ENCODE measurements around the gene PHETA1. TPM values are rescaled to one million over a fixed set of nuclear protein-coding genes. Genes with fewer than 3 reads are reported as not detected.
"Not testable (repeated sequence)": the region's sequence is repeated elsewhere in the genome, so short reads cannot be mapped to it uniquely, and the experiment has no call there.

PHETA1 gene
- total RNA-seq, 5 donors from 2014 or later (not counting 1 experiment from before 2014, with no cell fraction given), result 1.4 to 6.2 (median 5.4) TPM

DNA sequence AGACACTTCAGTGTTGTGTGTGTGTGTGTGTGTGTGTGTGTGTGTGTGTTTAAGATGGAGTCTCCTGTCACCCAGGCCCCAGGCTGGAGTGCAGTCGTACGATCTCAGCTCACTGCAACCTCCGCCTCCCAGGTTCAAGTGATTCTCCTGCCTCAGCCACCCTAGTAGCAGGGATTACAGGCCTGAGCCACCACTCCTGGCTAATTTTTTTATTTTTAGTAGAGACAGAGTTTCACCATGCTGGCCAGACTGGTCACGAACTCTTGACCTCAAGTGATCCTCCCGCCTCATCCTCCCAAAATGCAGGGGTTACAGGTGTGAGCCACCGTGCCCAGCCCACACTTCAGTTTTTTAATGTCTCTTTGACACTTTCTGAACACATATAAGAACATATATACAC is 32.5 kb downstream of the PHETA1 start:
- H3K4me1 Mint-ChIP-seq; H3K27ac ChIP-seq (ENCODE audit: low read length); DNase-seq; H3K27me3 Mint-ChIP-seq; H3K27ac Mint-ChIP-seq; H3K9me3 ChIP-seq; H3K4me1 ChIP-seq (ENCODE audit: control insufficient read depth in 1 of 2, extremely low read depth in 1 of 2, insufficient read depth in 2 of 2, low read length in 2 of 2); POLR2A ChIA-PET; H3K36me3 Mint-ChIP-seq; H3K36me3 ChIP-seq (ENCODE audit: control insufficient read depth in 2 of 2, extremely low read depth in 1 of 2, insufficient read depth in 1 of 2, low read length in 1 of 2); CTCF ChIA-PET; ATAC-seq (replicated peaks in 1 of 4); H3K4me3 ChIP-seq (ENCODE audit: control insufficient read depth in 1 of 2, extremely low read depth in 1 of 2, low read length in 1 of 2); H3K9me3 Mint-ChIP-seq; H3K4me3 Mint-ChIP-seq: not testable (repeated sequence)
- WGBS (ENCODE audit: insufficient coverage), result 72% methylated on average over 3 of the region's 6 CpGs
- H3K27me3 ChIP-seq (replicated peaks in 1 of 2; ENCODE audit: control insufficient read depth in 2 of 2, extremely low read depth in 1 of 2, insufficient read depth in 2 of 2, low read length in 1 of 2), result peaks cover 0 to 13% of the 10 kb centered on the region in 2 experiments

DNA sequence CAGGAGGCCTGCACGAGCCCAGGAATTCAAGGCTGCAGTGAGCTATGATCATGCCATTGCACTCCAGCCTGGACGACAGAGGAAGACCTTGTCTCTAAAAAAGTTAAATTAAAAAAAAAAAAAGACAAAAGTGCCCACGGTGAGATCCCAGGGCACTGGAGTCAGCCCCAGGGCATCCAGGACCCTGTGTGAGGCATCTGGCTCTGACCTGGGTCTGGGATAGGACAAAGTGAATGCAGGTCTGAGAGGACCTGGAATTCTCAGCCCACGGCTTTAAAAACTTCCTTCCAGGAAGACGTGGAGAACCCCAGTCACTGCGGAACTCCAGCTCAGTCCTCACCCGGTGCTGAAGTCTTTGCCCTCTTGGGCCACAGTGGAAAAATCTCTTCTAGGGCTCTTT is 33.1 kb downstream of the PHETA1 start:
- no peak overlapping the region for H3K4me3 ChIP-seq (ENCODE audit: control insufficient read depth in 1 of 2, extremely low read depth in 1 of 2, low read length in 1 of 2)
- H3K36me3 ChIP-seq (ENCODE audit: control insufficient read depth in 2 of 2, extremely low read depth in 1 of 2, insufficient read depth in 1 of 2, low read length in 1 of 2), result no peaks in the 10 kb centered on the region
- POLR2A ChIA-PET, result no interaction called here
- H3K27me3 ChIP-seq (replicated peaks in 1 of 2; ENCODE audit: control insufficient read depth in 2 of 2, extremely low read depth in 1 of 2, insufficient read depth in 2 of 2, low read length in 1 of 2), result peaks cover 0 to 15% of the 10 kb centered on the region in 2 experiments
- H3K4me1 ChIP-seq (ENCODE audit: control insufficient read depth in 1 of 2, extremely low read depth in 1 of 2, insufficient read depth in 2 of 2, low read length in 2 of 2), result no peaks in the 10 kb centered on the region
- H3K27ac ChIP-seq (ENCODE audit: low read length), result no peak overlapping the region
- CTCF ChIA-PET, result interaction anchor here in 1 of 2 donors (0.7 kb wide), 1 partner anchor 264 kb away, joined by 3 read pairs; the partner anchor contains the start of gene ATXN2
- H3K27ac Mint-ChIP-seq, result no peak overlapping the region
- no peaks in the 10 kb centered on the region for H3K36me3 Mint-ChIP-seq
- H3K4me3 Mint-ChIP-seq, result no peak overlapping the region
- no peaks in the 10 kb centered on the region for H3K9me3 Mint-ChIP-seq
- H3K4me1 Mint-ChIP-seq, result peaks cover 0 to 2% (median 0%) of the 10 kb centered on the region in 3 donors
- ATAC-seq (replicated peaks in 1 of 4), result no peak
- DNase-seq, result no peak
- peaks cover 0 to 5% of the 10 kb centered on the region in 2 donors for H3K27me3 Mint-ChIP-seq
- H3K9me3 ChIP-seq, result no peaks in the 10 kb centered on the region
- 76% methylated on average over 5 of the region's 7 CpGs for WGBS (ENCODE audit: insufficient coverage)

DNA sequence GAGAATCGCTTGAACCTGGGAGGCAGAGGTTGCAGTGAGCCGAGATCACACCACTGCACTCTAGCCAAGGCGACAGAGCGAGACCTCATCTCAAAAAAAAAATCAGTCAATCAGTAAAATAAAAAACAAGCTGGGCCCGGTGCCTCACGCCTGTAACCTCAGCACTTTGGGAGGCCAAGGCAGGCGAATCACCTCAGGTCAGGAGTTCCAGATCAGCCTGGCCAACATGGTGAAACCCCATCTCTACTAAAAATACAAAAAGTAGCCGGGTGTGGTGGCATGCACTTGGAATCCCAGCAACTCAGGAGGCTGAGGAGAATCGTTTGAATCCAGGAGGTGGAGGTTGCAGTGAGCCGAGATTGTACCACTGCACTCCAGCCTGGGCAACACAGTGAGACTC is 33.6 kb downstream of the PHETA1 start:
- CTCF ChIA-PET, result interaction anchor here in 1 of 2 donors (0.7 kb wide), 1 partner anchor 264 kb away, joined by 3 read pairs; the partner anchor contains the start of gene ATXN2
- H3K4me3 ChIP-seq (ENCODE audit: control insufficient read depth in 1 of 2, extremely low read depth in 1 of 2, low read length in 1 of 2); H3K27me3 Mint-ChIP-seq; H3K4me3 Mint-ChIP-seq; H3K4me1 Mint-ChIP-seq; H3K27ac ChIP-seq (ENCODE audit: low read length); DNase-seq; ATAC-seq (replicated peaks in 1 of 4); H3K9me3 Mint-ChIP-seq; POLR2A ChIA-PET; H3K27ac Mint-ChIP-seq; H3K36me3 Mint-ChIP-seq; H3K9me3 ChIP-seq; H3K4me1 ChIP-seq (ENCODE audit: control insufficient read depth in 1 of 2, extremely low read depth in 1 of 2, insufficient read depth in 2 of 2, low read length in 2 of 2); H3K36me3 ChIP-seq (ENCODE audit: control insufficient read depth in 2 of 2, extremely low read depth in 1 of 2, insufficient read depth in 1 of 2, low read length in 1 of 2): not testable (repeated sequence)
- no CpG with 5 or more reads among the region's 10 CpGs for whole genome bisulfite sequencing (ENCODE audit: insufficient coverage)
- H3K27me3 ChIP-seq (replicated peaks in 1 of 2; ENCODE audit: control insufficient read depth in 2 of 2, extremely low read depth in 1 of 2, insufficient read depth in 2 of 2, low read length in 1 of 2), result peaks cover 0 to 15% of the 10 kb centered on the region in 2 experiments

DNA sequence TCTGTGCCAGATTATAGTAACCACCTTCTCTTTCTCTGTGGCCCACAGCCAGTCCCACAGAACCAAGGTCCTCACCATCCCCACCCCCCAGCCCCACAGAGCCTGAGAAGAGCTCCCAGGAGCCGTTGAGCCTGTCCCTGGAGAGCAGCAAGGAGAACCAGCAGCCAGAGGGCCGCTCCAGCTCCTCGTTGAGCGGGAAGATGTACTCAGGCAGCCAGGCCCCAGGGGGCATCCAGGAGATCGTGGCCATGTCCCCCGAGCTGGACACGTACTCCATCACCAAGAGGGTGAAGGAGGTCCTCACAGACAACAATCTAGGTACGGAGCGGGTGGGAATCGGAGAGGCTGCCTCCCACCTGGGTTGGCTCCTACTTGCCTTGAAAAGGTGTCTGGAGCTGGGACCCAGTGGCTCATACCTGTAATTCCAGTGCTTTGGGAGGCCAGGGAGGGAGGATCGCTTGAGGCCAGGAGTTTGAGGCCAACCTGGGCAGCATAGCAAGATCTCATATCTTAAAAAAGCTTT is 34.4 kb downstream of the PHETA1 start:
- Histone ChIP-seq H3K4me1 (ENCODE audit: control insufficient read depth in 1 of 2, extremely low read depth in 1 of 2, insufficient read depth in 2 of 2, low read length in 2 of 2) (no peaks in the 10 kb centered on the region), H3K9me3 (no peaks in the 10 kb centered on the region), H3K36me3 (ENCODE audit: control insufficient read depth in 2 of 2, extremely low read depth in 1 of 2, insufficient read depth in 1 of 2, low read length in 1 of 2) (no peaks in the 10 kb centered on the region), H3K4me3 (ENCODE audit: control insufficient read depth in 1 of 2, extremely low read depth in 1 of 2, low read length in 1 of 2) (no peak overlapping the region), H3K27me3 (replicated peaks in 1 of 2; ENCODE audit: control insufficient read depth in 2 of 2, extremely low read depth in 1 of 2, insufficient read depth in 2 of 2, low read length in 1 of 2) (peaks cover 0 to 23% of the 10 kb centered on the region in 2 experiments), H3K27ac (ENCODE audit: low read length) (no peak overlapping the region)
- DNase-seq (no peak), ATAC-seq (replicated peaks in 1 of 4) (no peak)
- no peak overlapping the region for H3K4me3 Mint-ChIP-seq
- WGBS (ENCODE audit: insufficient coverage), result 87% methylated on average over 10 of the region's 11 CpGs
- H3K4me1 Mint-ChIP-seq, result peaks cover 0 to 3% (median 0%) of the 10 kb centered on the region in 3 donors
- H3K36me3 Mint-ChIP-seq, result no peaks in the 10 kb centered on the region
- no peaks in the 10 kb centered on the region for H3K9me3 Mint-ChIP-seq
- ChIA-PET CTCF (interaction anchor here in 1 of 2 donors (0.6 kb wide), 2 partner anchors 519 to 1263 kb away, joined by 4 to 7 read pairs; no protein-coding TSS in a partner anchor), POLR2A (no interaction called here)
- H3K27me3 Mint-ChIP-seq, result peaks cover 0 to 5% of the 10 kb centered on the region in 2 donors
- H3K27ac Mint-ChIP-seq, result no peak overlapping the region

DNA sequence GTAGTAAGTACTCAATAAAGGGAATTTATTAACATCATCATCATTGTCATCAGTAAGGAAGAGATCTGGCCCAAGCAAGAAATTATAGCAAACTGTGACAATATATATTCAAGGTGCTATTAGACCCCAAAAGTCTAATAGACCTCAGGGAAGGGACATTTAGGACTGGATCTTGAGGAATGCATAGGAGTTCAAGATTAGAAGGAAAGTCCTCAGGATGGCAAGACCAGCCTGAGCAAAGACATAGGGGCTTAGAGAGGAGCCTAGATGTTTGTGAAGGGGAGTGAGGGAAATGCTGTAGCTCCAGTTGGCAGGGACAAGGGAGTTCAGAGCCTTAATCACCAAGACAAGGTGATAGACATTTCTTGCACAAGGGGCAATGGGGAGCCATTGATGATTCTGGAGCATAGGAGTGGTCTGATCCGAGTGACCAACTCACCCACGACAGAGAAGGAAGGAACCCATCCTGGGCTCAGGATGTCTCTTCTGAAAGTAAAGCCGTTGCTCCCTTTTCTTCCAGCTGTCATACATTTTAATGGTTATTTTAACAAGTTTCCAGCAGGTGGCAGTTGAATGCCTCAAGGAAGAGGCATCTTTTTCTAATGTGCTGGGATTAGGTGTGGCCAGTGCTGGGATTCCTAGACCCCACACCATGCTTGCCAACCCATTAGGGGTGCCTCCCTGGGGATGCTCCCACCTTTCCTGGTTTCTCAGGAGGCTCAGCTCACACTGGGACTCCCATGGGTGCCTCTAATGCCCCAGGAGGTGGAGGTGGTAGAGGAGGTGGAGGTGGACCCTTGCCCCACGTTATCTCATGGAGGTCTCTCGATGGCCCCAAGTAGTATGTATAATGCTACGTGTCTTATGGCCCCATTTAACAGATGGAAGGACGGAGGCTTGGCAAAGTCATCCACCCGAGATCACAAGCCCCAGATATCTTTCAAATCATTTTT is 37.8 kb downstream of the PHETA1 start:
- POLR2A ChIA-PET, result no interaction called here
- Histone ChIP-seq H3K36me3 (ENCODE audit: control insufficient read depth in 2 of 2, extremely low read depth in 1 of 2, insufficient read depth in 1 of 2, low read length in 1 of 2) (no peaks in the 10 kb centered on the region), H3K27me3 (replicated peaks in 1 of 2; ENCODE audit: control insufficient read depth in 2 of 2, extremely low read depth in 1 of 2, insufficient read depth in 2 of 2, low read length in 1 of 2) (peaks cover 0 to 25% of the 10 kb centered on the region in 2 experiments), H3K27ac (ENCODE audit: low read length) (no peak overlapping the region), H3K9me3 (no peaks in the 10 kb centered on the region), H3K4me3 (ENCODE audit: control insufficient read depth in 1 of 2, extremely low read depth in 1 of 2, low read length in 1 of 2) (no peak overlapping the region), H3K4me1 (ENCODE audit: control insufficient read depth in 1 of 2, extremely low read depth in 1 of 2, insufficient read depth in 2 of 2, low read length in 2 of 2) (no peaks in the 10 kb centered on the region)
- Mint-ChIP-seq H3K4me3 (no peak overlapping the region), H3K27me3 (peaks cover 0 to 5% of the 10 kb centered on the region in 2 donors), H3K4me1 (peaks cover 0 to 3% (median 0%) of the 10 kb centered on the region in 3 donors), H3K27ac (no peak overlapping the region), H3K9me3 (no peaks in the 10 kb centered on the region), H3K36me3 (no peaks in the 10 kb centered on the region)
- ATAC-seq (replicated peaks in 1 of 4) (peak in 1 of 4 experiments; percentile 41), DNase-seq (peak in 1 of 35 experiments; percentile 29)
- CTCF ChIA-PET, result interaction anchor here in 1 of 2 donors (0.8 to 0.9 kb wide), 2 partner anchors 120 to 482 kb away, joined by 3 to 4 read pairs; no protein-coding TSS in a partner anchor
- WGBS (ENCODE audit: insufficient coverage), result no CpG with 5 or more reads among the region's 8 CpGs

DNA sequence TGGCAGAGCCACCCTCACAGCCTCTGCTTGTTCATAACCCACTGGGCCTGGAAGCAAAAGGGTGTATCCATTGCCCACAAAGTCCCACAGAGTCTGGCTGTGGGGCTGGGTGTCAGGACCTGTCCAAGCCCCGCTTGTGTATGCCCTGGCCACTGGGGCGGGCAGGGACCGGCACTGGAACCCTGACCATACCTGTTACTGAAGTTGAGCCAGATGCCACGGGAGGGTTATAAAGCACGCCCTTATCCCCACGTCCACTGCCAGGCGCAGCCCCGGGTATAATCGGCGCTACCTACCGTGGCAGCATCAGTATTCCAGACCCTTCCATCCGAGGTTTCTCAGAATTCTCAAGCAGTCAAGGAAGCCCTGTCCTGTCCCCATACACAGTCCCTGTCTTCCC is 40.8 kb downstream of the PHETA1 start:
- Histone ChIP-seq H3K36me3 (ENCODE audit: control insufficient read depth in 2 of 2, extremely low read depth in 1 of 2, insufficient read depth in 1 of 2, low read length in 1 of 2) (no peaks in the 10 kb centered on the region), H3K9me3 (no peaks in the 10 kb centered on the region), H3K27ac (ENCODE audit: low read length) (no peak overlapping the region), H3K4me3 (ENCODE audit: control insufficient read depth in 1 of 2, extremely low read depth in 1 of 2, low read length in 1 of 2) (no peak overlapping the region), H3K4me1 (ENCODE audit: control insufficient read depth in 1 of 2, extremely low read depth in 1 of 2, insufficient read depth in 2 of 2, low read length in 2 of 2) (no peaks in the 10 kb centered on the region), H3K27me3 (replicated peaks in 1 of 2; ENCODE audit: control insufficient read depth in 2 of 2, extremely low read depth in 1 of 2, insufficient read depth in 2 of 2, low read length in 1 of 2) (peaks cover 0 to 22% of the 10 kb centered on the region in 2 experiments)
- Mint-ChIP-seq H3K4me3 (no peak overlapping the region), H3K27ac (no peak overlapping the region), H3K4me1 (peaks cover 0 to 3% (median 0%) of the 10 kb centered on the region in 3 donors), H3K9me3 (no peaks in the 10 kb centered on the region), H3K36me3 (no peaks in the 10 kb centered on the region), H3K27me3 (peaks cover 0 to 2% of the 10 kb centered on the region in 2 donors)
- ChIA-PET CTCF (no interaction called here), POLR2A (no interaction called here)
- ATAC-seq (replicated peaks in 1 of 4) (no peak), DNase-seq (no peak)
- WGBS (ENCODE audit: insufficient coverage), result 92% methylated on average over 11 of the region's 12 CpGs
